Motor neuron (in vitro differentiated cells): ENCODE measurements around the gene KIRREL3. TPM values are rescaled to one million over a fixed set of nuclear protein-coding genes. Genes with fewer than 3 reads are reported as not detected.
A peak's percentile ranks its signal among the peaks of the same experiment; 100 is the strongest.
"Not testable (repeated sequence)": the region's sequence is repeated elsewhere in the genome, so short reads cannot be mapped to it uniquely, and the experiment has no call there.

Experiments
- ATAC-seq, 8 experiments: fragments of 200-7000 bp; cut with Tn5 transposase; replicated peaks in 6 of 8; 2 replicates each; pipeline ENCODE4 v1.8.0; 2021; ENCODE audit warnings: mild to moderate bottlenecking in 8 of 8, moderate library complexity in 8 of 8
- H3K27ac ChIP-seq, 2 donors: fragments of 250-450 bp; sonication (Bioruptor Pico); 2 replicates each; pipeline ENCODE4 v1.9.0; 2021; ENCODE audit warnings: antibody characterized with exemption in 2 of 2, mild to moderate bottlenecking in 2 of 2, moderate library complexity in 1 of 2
- H3K4me1 ChIP-seq, 2 donors: fragments of 250-450 bp; sonication (Bioruptor Pico); replicated peaks in 1 of 2; 2 replicates each; pipeline ENCODE4 v1.6.1; 2021; ENCODE audit warnings: antibody characterized with exemption in 2 of 2, mild to moderate bottlenecking in 2 of 2, moderate library complexity in 1 of 2
- H3K4me3 ChIP-seq, 5 donors: fragments of 250-450 bp; sonication (Bioruptor Pico); 2 replicates each; pipeline ENCODE4 v1.9.0; 2021; ENCODE audit warnings: antibody characterized with exemption in 5 of 5, mild to moderate bottlenecking in 5 of 5, moderate library complexity in 4 of 5
- WGBS, 10 experiments: fragments of 450-650 bp; shearing (Covaris generic); methylation state at CpG; one replicate each; pipeline ENCODE4 v1.0.0; 2022; 5-methylcytosine and 5-hydroxymethylcytosine counted together
- in situ Hi-C, 9 experiments: fragments of 400-800 bp; cut with MboI; loops; one replicate each; pipeline ENCODE4 v1.15.0; 2021; ENCODE audit warnings: low sequenced_read_pairs in 9 of 9, low pct_unique_long_range_greater_than_20kb in 2 of 9; ENCODE audit not compliant: unreplicated experiment in 9 of 9
- total RNA-seq, 8 experiments: library from RNA; unstranded; fragments of 300-600 nt; gene quantifications; 2 replicates each; pipeline versions ENCODE4 v1.2.3 to v1.2.4, GENCODE V29; 2022

Gene KIRREL3
- total RNA-seq, 8 experiments from 2014 or later: 3.2 to 53.1 (median 4.8) TPM

DNA sequence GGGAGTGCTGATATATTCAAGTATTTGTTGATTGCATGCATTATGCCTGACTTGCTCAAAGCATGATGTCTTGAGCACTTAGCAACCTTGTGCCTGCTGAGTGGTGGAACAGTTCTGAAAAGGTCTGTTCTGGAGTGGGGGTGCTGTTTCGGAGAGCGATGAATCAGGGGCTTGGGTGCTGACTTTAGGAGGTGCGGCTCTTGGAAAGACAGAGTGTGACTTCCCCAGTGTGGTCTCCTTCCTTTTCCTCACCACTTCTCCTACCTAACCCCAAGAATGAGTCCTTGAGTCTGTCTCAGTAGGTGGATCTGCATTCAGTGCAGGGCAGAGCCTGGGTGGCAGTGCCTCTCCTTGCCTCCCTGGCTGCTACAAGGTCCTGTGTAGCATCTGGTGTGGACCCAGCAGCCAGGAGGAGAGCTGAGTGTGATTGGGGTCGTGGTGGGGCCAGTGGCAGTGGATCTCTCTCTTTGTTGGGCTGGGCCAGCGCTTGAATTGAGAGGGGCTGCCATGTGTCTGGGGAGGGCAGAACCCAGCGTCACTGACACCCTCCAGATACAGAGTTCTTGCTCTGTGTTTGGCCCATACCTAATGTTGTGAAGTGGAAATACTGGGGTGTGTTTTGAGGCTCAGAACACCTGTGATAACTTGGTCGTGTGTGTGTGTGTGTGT is 609.1 kb downstream of the KIRREL3 start:
- Histone ChIP-seq H3K27ac (no peak overlapping the region), H3K4me1 (no peaks in the 10 kb centered on the region), H3K4me3 (no peak overlapping the region)
- ATAC-seq: peak in 5 of 8 experiments; percentile 13 to 32 (median 14)
- WGBS, 10 experiments: 60 to 100% (median 92%) methylated on average over 1 to 4 of the region's 7 CpGs; no CpG with 5 or more reads in 2 of the 10 experiments
- in situ Hi-C loops: no loop called here

DNA sequence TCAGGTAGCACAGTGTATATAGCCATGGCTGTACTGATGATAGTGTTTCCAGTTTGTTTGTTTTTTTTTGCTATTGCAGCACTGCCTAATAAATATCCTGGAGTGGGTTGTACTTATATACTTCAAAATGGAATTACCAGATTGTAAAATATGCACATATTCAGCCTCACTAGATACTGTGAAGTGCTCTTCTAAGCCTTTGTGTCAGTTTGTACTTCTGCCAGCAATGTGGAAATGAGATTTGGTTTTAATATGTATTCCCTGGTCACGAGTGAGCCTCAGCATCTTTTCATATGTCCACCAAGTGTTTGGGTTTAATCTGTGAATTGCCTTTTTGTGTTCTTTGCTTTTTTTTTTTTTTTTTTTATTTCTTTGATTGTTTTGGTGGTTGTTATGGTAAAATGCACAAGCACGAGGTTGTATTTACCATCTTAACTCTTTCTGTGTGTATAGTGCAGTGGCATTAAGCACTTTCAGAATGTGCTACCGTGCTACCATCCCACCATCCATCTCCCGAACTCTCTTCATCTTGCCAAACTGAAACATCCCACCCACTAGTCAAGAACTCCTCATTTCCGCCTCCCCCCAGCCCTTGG is 610.2 kb downstream of the KIRREL3 start:
- H3K4me1 ChIP-seq: no peaks in the 10 kb centered on the region
- in situ Hi-C loops: no loop called here
- no peak overlapping the region for H3K27ac ChIP-seq
- peak in 5 of 8 experiments; percentile 33 to 83 (median 79) for ATAC-seq
- no peak overlapping the region for H3K4me3 ChIP-seq
- WGBS, 10 experiments: 12 to 89% (median 55%) methylated on average over 3 to 5 of the region's 5 CpGs; no CpG with 5 or more reads in 3 of the 10 experiments

DNA sequence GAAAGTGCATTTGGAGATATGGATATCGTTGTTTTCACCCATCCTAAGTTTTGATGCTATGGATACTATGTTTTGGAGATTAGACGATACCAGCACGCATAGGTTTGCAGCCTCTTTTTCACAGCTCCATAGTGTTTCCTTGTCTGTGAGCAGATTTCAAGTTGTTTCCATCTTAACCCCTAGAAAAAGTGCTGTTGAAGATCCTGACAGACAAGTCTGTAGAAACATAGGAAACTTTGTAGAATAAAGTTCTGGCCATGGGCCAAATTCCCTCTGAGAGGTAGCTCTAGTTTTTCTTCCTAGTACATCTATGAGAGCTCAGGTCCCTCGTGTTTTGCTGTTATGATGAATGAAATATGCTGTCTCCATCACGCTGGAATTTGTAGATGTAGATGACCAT is 612.7 kb downstream of the KIRREL3 start:
- in situ Hi-C loops: no loop called here

DNA sequence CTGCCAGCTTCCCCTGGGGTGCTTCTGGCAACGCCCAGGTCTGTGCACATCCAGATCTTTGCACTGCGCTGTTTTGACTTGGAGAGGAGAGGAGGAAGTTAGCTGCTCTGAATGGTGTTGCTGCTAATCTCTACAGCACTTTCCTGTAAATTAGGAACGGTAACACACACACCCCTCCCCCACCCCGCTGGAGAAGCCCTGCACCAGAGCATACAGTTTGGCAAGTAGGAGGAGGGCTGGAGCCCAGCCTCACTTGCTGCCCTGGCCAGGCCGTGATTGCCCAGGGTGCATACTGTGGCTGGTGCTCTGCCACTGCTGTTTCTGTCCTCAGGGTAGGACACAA is 613.9 kb downstream of the KIRREL3 start:
- peak in 1 of 8 experiments; percentile 13 for ATAC-seq
- H3K4me1 ChIP-seq, H3K4me3 ChIP-seq, H3K27ac ChIP-seq, in situ Hi-C loops: not testable (repeated sequence)
- WGBS, 10 experiments: 40 to 42% methylated on average over 2 of the region's 5 CpGs; no CpG with 5 or more reads in 8 of the 10 experiments

More for the DNA sequence above, 612.7 kb downstream of the KIRREL3 start:
- H3K4me1 ChIP-seq: no peaks in the 10 kb centered on the region
- peak in 1 of 8 experiments; percentile 1 for ATAC-seq
- no peak overlapping the region for H3K27ac ChIP-seq
- WGBS, 10 experiments: 12 to 88% (median 71%) methylated on average over 3 to 5 of the region's 5 CpGs; no CpG with 5 or more reads in 2 of the 10 experiments
- H3K4me3 ChIP-seq: no peak overlapping the region

DNA sequence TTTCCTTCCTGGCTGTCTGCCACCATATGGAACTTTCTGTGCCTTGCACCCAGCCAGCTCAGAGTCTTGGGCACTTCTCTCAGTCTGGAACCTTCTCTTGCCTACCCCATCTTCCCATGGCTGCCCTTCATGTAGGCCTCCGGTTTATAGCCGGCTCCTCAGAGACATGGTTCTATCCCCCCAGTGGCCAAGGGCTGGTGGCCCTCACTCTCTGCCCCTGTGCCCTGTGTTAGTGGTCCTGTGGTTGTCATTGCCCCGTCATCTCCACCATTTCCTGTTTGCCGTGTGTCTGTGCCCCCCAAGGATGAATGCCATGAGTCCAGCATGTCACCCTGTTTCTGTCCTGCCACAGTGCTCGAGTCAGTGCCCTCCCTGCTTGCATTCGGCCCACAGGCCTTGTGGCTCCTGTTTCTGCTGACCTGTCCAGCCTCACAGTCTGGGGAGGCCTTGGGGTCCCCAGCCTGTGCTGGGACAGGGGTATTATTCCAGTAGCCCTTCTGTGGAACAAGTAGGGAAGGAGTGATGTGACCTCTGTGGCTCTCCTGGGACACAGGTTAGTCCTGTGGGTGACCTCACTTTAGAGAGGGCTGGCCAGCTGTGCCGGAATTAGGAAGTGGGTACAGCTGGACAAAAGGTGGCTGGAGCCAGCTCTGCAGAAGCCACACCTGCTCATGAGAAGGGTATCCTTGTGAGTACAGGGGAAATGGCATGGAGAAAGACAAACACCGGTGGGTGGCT is 614.4 kb downstream of the KIRREL3 start:
- Histone ChIP-seq H3K4me3 (no peak overlapping the region), H3K4me1 (no peaks in the 10 kb centered on the region), H3K27ac (no peak overlapping the region)
- WGBS, 10 experiments: 79 to 100% (median 80%) methylated on average over 2 to 4 of the region's 8 CpGs; no CpG with 5 or more reads in 5 of the 10 experiments
- in situ Hi-C loops: no loop called here
- no peak for ATAC-seq

DNA sequence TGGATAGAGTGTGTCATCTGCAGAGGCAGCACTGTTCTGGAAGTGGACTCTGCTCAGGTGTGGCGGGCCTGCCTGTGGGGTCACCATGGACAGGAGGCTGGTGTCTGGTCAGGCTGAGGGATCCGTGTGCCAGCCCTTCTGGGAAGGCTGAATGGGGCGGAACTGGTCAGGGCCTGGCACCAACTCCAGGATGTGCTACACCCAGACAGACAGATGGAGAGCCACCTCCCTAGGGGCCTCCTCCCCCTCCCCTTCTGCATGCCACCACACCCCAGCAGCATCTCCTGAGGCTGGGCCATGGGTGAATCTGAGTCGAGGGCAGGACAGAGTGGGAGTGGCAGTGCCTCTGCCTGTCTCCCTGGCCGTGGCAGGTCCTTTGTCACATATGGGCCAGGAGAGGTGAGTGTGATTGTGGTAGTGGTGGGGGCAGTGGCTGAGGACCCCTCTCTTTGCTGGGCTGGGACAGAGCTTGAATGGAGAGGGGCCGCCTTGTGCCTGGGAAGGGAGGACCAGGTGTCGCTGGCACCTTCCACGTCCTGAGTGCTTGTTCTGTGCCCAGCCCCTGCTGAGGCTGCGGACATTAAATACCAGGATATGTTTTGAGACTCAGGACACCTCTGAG is 616.0 kb downstream of the KIRREL3 start:
- in situ Hi-C loops: no loop called here
- Histone ChIP-seq H3K27ac (no peak overlapping the region), H3K4me1 (no peaks in the 10 kb centered on the region), H3K4me3 (no peak overlapping the region)
- peak in 3 of 8 experiments; percentile 52 to 68 (median 54) for ATAC-seq
- 80 to 100% (median 100%) methylated on average over 1 to 2 of the region's 9 CpGs; no CpG with 5 or more reads in 4 of the 10 experiments for WGBS, 10 experiments

DNA sequence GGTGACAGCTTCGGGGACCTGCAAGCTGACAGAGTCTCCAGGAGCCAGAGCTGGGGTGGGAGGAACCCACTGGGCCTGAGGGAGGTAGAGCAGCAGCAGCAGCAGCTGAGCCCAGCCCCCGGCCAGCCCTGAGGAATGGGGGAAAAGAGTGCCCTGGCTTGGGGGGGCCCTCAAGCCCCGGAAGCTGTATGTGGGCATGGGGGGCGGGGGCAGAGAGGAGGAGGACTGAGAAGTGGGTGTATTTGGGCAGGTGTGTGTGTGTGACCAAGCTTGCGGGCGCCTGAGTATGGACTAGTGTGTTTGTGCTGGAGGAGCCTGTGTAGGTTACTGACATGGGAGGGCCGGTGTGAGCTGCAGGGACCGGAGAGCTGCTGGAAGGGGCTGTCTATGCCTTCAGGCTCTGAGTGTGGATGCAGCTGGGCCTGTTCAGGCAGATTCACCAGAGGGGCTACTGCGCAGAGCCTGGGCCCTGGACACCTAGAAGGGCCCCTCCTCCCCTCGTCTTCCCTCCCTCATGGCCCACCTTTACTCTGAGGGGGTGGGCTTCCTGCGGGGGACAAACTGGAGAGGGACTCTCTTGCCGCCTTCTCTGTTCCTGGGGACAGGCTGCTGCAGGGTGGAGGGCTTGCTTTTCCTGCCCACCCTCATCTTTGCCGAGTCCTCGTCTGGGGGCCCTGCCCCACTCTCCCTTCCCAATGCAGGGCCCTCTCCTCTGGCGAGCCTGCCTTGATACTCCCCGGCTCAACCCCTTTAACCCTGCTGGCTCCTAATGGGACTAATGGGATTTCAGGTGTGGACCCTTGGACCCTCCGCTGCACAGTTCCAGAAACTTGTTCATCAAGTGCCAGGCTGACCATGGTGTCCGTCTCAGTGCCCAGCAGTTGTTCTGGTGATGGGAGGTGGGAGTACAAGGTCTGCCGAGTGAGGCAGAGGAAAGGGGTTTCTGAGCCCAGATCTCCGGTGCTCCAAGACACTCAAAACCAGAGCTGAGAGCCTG is 616.9 kb downstream of the KIRREL3 start:
- H3K4me1 ChIP-seq: no peaks in the 10 kb centered on the region
- H3K27ac ChIP-seq: no peak overlapping the region
- peak in 6 of 8 experiments; percentile 7 to 54 (median 36) for ATAC-seq
- no peak overlapping the region for H3K4me3 ChIP-seq
- in situ Hi-C loops: no loop called here
- 71 to 100% (median 85%) methylated on average over 1 to 7 of the region's 20 CpGs; no CpG with 5 or more reads in 5 of the 10 experiments for WGBS, 10 experiments

DNA sequence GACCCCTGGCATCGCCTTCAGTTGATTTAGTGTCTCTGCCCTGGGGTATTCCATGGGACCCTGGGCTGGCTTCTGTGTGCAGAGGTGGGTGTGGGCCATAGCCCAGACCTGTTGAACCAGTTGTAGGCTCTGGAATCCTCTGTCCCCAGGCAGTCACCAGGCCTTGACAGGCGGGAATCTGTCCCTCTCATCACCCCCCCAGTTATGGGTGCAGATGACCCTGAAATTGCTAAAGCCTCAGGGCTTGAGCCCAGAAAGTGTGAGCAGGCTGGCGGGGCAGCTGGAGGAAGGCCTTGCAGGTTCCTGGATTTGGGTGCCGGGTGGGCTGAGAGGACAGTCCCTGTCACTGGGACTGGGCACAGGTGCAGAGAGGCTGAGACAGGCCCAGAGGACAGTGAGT is 617.9 kb downstream of the KIRREL3 start:
- H3K4me3 ChIP-seq, in situ Hi-C loops, ATAC-seq, H3K4me1 ChIP-seq, H3K27ac ChIP-seq: not testable (repeated sequence)
- WGBS, 10 experiments: 100% methylated on average over 1 of the region's 4 CpGs; no CpG with 5 or more reads in 9 of the 10 experiments

DNA sequence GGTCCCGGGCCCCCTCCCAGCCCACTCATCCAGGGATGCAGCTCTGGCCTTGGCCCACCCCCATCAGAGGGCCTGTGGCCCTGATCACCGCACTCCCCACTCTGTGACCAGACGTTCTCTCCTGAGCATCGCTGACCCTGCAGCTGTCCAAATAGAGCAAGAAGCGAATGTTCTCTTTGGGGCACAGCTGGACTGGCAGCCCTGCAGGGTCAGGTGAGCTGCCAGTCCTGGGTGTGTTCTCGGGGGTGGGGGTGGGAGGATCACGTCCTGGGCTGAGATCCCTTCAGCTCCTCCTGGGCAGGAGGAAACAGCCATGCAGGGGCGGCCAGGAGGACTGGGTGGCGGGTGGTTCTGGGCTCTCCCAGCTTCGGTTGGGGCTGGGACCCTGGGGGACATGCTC is 618.6 kb downstream of the KIRREL3 start:
- peak in 1 of 8 experiments; percentile 14 for ATAC-seq
- in situ Hi-C loops, H3K27ac ChIP-seq, H3K4me3 ChIP-seq, H3K4me1 ChIP-seq: not testable (repeated sequence)
- WGBS, 10 experiments: no CpG with 5 or more reads among the region's 10 CpGs

DNA sequence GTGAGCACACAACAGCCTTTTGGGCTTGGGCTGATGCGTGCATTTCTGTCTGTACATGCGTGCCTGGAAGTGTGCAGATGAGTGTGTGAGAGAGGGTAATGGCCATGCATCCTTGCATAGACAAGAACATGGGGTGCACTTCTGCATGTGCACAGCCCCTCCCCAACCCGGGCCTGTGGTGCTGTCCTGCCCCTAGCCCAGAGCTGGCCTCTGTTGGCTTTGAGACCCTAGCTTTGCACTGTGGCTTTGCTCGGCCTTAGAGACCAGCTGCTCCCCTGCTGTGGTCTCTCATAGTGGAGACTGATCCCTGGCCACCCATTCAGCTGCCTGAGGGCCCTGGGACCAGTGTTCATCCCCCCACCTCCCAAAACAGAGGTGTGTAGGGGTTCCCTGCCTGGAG is 619.7 kb downstream of the KIRREL3 start:
- ATAC-seq: no peak
- WGBS, 10 experiments: 100% methylated on average over 1 of the region's 4 CpGs; no CpG with 5 or more reads in 9 of the 10 experiments
- Histone ChIP-seq H3K4me3 (no peak overlapping the region), H3K27ac (no peak overlapping the region), H3K4me1 (no peaks in the 10 kb centered on the region)
- in situ Hi-C loops: no loop called here

DNA sequence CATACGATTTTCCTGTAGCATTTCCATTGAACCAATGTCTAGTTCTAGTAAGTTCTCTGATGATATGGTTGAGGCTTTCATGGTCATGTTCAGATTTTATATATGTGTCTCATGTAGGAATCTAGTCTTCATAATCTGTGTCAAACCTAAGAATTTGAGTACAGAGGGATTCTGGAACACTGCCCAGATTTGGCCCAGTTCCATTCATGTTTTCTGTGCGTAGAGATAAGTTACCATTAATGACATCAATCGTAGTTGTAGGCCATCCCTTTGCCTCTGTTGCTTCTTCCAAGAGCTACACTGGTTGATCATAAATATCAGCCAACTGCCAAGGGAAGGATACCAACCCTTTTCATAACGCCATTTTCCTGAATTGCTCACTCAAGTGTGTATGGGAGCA is 621.8 kb downstream of the KIRREL3 start:
- in situ Hi-C loops: no loop called here

DNA sequence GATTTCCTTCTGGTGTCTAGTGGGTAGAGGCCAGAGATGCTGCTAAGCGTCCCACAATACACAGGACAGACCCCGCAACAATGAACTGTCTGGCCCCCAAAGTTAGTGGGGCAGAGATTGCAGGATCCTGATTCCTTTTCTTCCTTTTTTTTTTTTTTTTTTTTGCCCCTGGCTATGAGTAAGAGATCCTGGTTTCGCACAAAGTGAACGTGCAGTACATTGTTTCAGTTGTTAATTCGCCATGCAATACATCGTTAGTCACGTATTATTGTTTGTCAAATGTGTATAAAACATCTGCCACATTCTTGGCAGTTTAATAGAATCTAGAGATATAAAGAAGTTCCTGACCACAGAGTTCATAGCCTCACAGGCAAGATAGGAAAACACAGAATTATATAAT is 624.8 kb downstream of the KIRREL3 start:
- ATAC-seq: no peak
- 73 to 100% (median 89%) methylated on average over 3 to 7 of the region's 7 CpGs; no CpG with 5 or more reads in 1 of the 10 experiments for WGBS, 10 experiments
- in situ Hi-C loops: no loop called here
- Histone ChIP-seq H3K4me3 (no peak overlapping the region), H3K27ac (no peak overlapping the region), H3K4me1 (no peaks in the 10 kb centered on the region)

More for the DNA sequence above, 621.8 kb downstream of the KIRREL3 start:
- 75 to 100% (median 92%) methylated on average over 1 to 4 of the region's 4 CpGs; no CpG with 5 or more reads in 1 of the 10 experiments for WGBS, 10 experiments
- no peaks in the 10 kb centered on the region for H3K4me1 ChIP-seq
- no peak overlapping the region for H3K4me3 ChIP-seq
- no peak overlapping the region for H3K27ac ChIP-seq
- ATAC-seq: no peak
